Neural cell (in vitro differentiated cells): Measurements from ENCODE around the gene SLC17A9.

Experiments
- CTCF ChIP-seq: fragments of 450-650 bp; IDR thresholded peaks from 2 replicates; pipeline ENCODE4 v1.5.1; 2014; ENCODE audit warnings: antibody characterized with exemption, mild to moderate bottlenecking, moderate library complexity; ENCODE audit not compliant: poor library complexity, severe bottlenecking
- EZH2 ChIP-seq: fragments of 200-600, 300-800 bp; shearing (Covaris generic), sonication (generic); IDR thresholded peaks from 2 replicates; pipeline ENCODE4 v1.6.1; 2014; ENCODE audit warnings: antibody characterized with exemption, low read length, borderline replicate concordance, mild to moderate bottlenecking; ENCODE audit not compliant: insufficient read depth, poor library complexity, severe bottlenecking
- POLR2AphosphoS5 ChIP-seq: IDR thresholded peaks from 2 replicates; pipeline ENCODE4 v1.6.1; 2012

- TF ChIP-seq CTCF = no peak
- TF ChIP-seq POLR2AphosphoS5 = no peak
- no peak for TF ChIP-seq EZH2
Measured at GRCh38 chr20:62967149-62967501, 14.6 kb downstream of the SLC17A9 start.
